HepG2 (cell line): Measurements from ENCODE around the gene PPP2R5C. TPM values are rescaled to one million over a fixed set of nuclear protein-coding genes. Genes with fewer than 3 reads are reported as not detected.

Source experiments
- ARID4A ChIP-seq: sonication (generic); formaldehyde crosslinking; IDR thresholded peaks from 2 replicates; pipeline ENCODE4 v1.5.0; 2020; ENCODE audit warnings: mild to moderate bottlenecking, missing genetic modification reagents, borderline replicate concordance
- ATF7 ChIP-seq, 2 experiments: fragments of 450-650 bp in 1 of 2; sonication (generic) in 1 of 2; formaldehyde crosslinking in 1 of 2; IDR thresholded peaks; 2 replicates each; pipeline versions ENCODE4 v1.4.0 to v1.6.1; 2016 to 2020; ENCODE audit warnings: antibody characterized with exemption in 1 of 2, mild to moderate bottlenecking in 1 of 2, missing genetic modification reagents in 1 of 2
- GATAD2A ChIP-seq: IDR thresholded peaks from 2 replicates; pipeline ENCODE4 v1.6.1; 2016
- GTF2F1 ChIP-seq: fragments of 150-350 bp; IDR thresholded peaks from 2 replicates; pipeline ENCODE4 v1.6.1; 2014; ENCODE audit warnings: low read length
- HOXA3 ChIP-seq: sonication (generic); formaldehyde crosslinking; IDR thresholded peaks from 2 replicates; pipeline ENCODE4 v1.5.0; 2020; ENCODE audit warnings: missing genetic modification reagents
- JUND ChIP-seq: sonication (generic); formaldehyde crosslinking; IDR thresholded peaks from 2 replicates; pipeline ENCODE4 v1.8.0; 2022; ENCODE audit warnings: mild to moderate bottlenecking, missing genetic modification reagents
- MEIS2 ChIP-seq: sonication (generic); formaldehyde crosslinking; IDR thresholded peaks from 2 replicates; pipeline ENCODE4 v1.9.0; 2021; ENCODE audit warnings: mild to moderate bottlenecking, missing genetic modification reagents
- MIER2 ChIP-seq: IDR thresholded peaks from 2 replicates; pipeline ENCODE4 v1.6.1; 2016; ENCODE audit warnings: missing biosample characterization, missing genetic modification reagents
- MYPOP ChIP-seq: sonication (generic); formaldehyde crosslinking; IDR thresholded peaks from 2 replicates; pipeline ENCODE4 v1.8.1; 2023; ENCODE audit warnings: mild to moderate bottlenecking, moderate library complexity, missing genetic modification reagents
- SMYD3 ChIP-seq: sonication (generic); formaldehyde crosslinking; IDR thresholded peaks from 2 replicates; pipeline ENCODE4 v1.8.1; 2023; ENCODE audit warnings: mild to moderate bottlenecking, missing genetic modification reagents
- SOX13 ChIP-seq, 3 experiments: fragments of 450-650 bp in 1 of 3; sonication (generic) in 1 of 3; formaldehyde crosslinking in 1 of 3; IDR thresholded peaks in 2 of 3; conservative IDR thresholded peaks in 1 of 3; 2 replicates each; pipeline versions ENCODE4 v1.5.0 to v1.6.1; 2016 to 2020; ENCODE audit warnings: antibody characterized with exemption in 1 of 3, mild to moderate bottlenecking in 1 of 3, missing compliant biosample characterization in 1 of 3, missing genetic modification reagents in 1 of 3, moderate library complexity in 1 of 3
- THAP7 ChIP-seq: sonication (generic); formaldehyde crosslinking; IDR thresholded peaks from 2 replicates; pipeline ENCODE4 v1.8.1; 2023; ENCODE audit warnings: mild to moderate bottlenecking, missing genetic modification reagents
- ZMYM3 ChIP-seq: sonication (generic); formaldehyde crosslinking; IDR thresholded peaks from 2 replicates; pipeline ENCODE4 v1.5.1; 2020; ENCODE audit warnings: mild to moderate bottlenecking, missing genetic modification reagents
- ZNF12 ChIP-seq: sonication (generic); formaldehyde crosslinking; IDR thresholded peaks from 2 replicates; pipeline ENCODE4 v1.5.0; 2020; ENCODE audit warnings: missing genetic modification reagents
- ZNF3 ChIP-seq: IDR thresholded peaks from 2 replicates; pipeline ENCODE4 v1.7.0; 2017; ENCODE audit warnings: inconsistent platforms
- ZNF441 ChIP-seq: sonication (generic); formaldehyde crosslinking; IDR thresholded peaks from 2 replicates; pipeline ENCODE4 v1.7.0; 2021; ENCODE audit warnings: missing genetic modification reagents, borderline replicate concordance
- ZNF749 ChIP-seq: sonication (generic); formaldehyde crosslinking; IDR thresholded peaks from 2 replicates; pipeline ENCODE4 v1.8.0; 2022; ENCODE audit warnings: mild to moderate bottlenecking, missing genetic modification reagents, moderate library complexity, borderline replicate concordance
- ZNF790 ChIP-seq: sonication (generic); formaldehyde crosslinking; IDR thresholded peaks from 2 replicates; pipeline ENCODE4 v1.8.0; 2022; ENCODE audit warnings: missing genetic modification reagents, mild to moderate bottlenecking, borderline replicate concordance
- polyA plus RNA-seq, 8 experiments: library from polyadenylated mRNA; depleted of rRNA in 3 of 8; stranded (reverse) in 7 of 8; unstranded in 1 of 8; fragments of >200 nt; fragmentation: Illumina TruSeq in 4 of 8; extraction: Trizol in 4 of 8; gene quantifications; 2 replicates each; pipeline versions ENCODE4 v1.2.1 to v1.2.3, GENCODE V29; 2011 to 2016; ENCODE audit warnings: low read depth in 4 of 8, missing spikeins in 1 of 8, mixed read lengths in 1 of 8; ENCODE audit not compliant: insufficient read depth in 1 of 8
- total RNA-seq, 5 experiments: library from RNA; depleted of rRNA; stranded (reverse); fragments of >200 nt; fragmentation: Illumina TruSeq; extraction: Trizol; gene quantifications; 2 replicates each; pipeline ENCODE4 v1.2.3, GENCODE V29; 2016; ENCODE audit warnings: low read depth in 1 of 5
- TF ChIP-seq, protein P1 (sequence below): sonication (generic); formaldehyde crosslinking; IDR thresholded peaks from 2 replicates; pipeline ENCODE4 v1.4.0; 2020; ENCODE audit warnings: missing genetic modification reagents, borderline replicate concordance

Gene PPP2R5C
- total and polyA plus RNA-seq, 2 of the 13 experiments (the other 11 are each of a cell fraction or from before 2014, with no cell fraction given), result 74.3 to 78.5 TPM

- no peak for TF ChIP-seq GATAD2A (CRISPR knock-in tag)
- 0 out of 2 replicates have a peak, but pooled peaks have one; percentile 14 for TF ChIP-seq MEIS2 (CRISPR knock-in tag)
- no peak for TF ChIP-seq GTF2F1
- 0 out of 2 replicates have a peak, but pooled peaks have one; percentile 2 for TF ChIP-seq THAP7
- TF ChIP-seq JUND (CRISPR knock-in tag), result no peak
- TF ChIP-seq ZNF749, result no peak
- no peak for TF ChIP-seq ZNF12 (CRISPR knock-in tag)
- TF ChIP-seq ZNF790 (CRISPR knock-in tag), result no peak
- TF ChIP-seq ATF7 (IDR thresholded peaks at IDR 0.05), result no peak
- TF ChIP-seq ATF7 (CRISPR knock-in tag; IDR thresholded peaks at IDR 0.05), result no peak
- no peak for TF ChIP-seq ZMYM3 (CRISPR knock-in tag)
- TF ChIP-seq, protein P1, sequence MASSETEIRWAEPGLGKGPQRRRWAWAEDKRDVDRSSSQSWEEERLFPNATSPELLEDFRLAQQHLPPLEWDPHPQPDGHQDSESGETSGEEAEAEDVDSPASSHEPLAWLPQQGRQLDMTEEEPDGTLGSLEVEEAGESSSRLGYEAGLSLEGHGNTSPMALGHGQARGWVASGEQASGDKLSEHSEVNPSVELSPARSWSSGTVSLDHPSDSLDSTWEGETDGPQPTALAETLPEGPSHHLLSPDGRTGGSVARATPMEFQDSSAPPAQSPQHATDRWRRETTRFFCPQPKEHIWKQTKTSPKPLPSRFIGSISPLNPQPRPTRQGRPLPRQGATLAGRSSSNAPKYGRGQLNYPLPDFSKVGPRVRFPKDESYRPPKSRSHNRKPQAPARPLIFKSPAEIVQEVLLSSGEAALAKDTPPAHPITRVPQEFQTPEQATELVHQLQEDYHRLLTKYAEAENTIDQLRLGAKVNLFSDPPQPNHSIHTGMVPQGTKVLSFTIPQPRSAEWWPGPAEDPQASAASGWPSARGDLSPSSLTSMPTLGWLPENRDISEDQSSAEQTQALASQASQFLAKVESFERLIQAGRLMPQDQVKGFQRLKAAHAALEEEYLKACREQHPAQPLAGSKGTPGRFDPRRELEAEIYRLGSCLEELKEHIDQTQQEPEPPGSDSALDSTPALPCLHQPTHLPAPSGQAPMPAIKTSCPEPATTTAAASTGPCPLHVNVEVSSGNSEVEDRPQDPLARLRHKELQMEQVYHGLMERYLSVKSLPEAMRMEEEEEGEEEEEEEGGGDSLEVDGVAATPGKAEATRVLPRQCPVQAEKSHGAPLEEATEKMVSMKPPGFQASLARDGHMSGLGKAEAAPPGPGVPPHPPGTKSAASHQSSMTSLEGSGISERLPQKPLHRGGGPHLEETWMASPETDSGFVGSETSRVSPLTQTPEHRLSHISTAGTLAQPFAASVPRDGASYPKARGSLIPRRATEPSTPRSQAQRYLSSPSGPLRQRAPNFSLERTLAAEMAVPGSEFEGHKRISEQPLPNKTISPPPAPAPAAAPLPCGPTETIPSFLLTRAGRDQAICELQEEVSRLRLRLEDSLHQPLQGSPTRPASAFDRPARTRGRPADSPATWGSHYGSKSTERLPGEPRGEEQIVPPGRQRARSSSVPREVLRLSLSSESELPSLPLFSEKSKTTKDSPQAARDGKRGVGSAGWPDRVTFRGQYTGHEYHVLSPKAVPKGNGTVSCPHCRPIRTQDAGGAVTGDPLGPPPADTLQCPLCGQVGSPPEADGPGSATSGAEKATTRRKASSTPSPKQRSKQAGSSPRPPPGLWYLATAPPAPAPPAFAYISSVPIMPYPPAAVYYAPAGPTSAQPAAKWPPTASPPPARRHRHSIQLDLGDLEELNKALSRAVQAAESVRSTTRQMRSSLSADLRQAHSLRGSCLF (CRISPR knock-in tag), result no peak
- no peak for TF ChIP-seq ZNF441
- TF ChIP-seq SMYD3 (CRISPR knock-in tag), result no peak
- peak; percentile 60; the same call in 1 of the 2 replicates for TF ChIP-seq HOXA3 (CRISPR knock-in tag)
- no peak for TF ChIP-seq MIER2 (CRISPR knock-in tag)
- no peak for TF ChIP-seq ARID4A (CRISPR knock-in tag)
- no peak for TF ChIP-seq ZNF3 (CRISPR knock-in tag)
- no peak for TF ChIP-seq SOX13 (IDR thresholded peaks at IDR 0.05)
- TF ChIP-seq SOX13 (CRISPR knock-in tag; conservative IDR thresholded peaks at IDR 0.05 in 1 of 2, IDR thresholded peaks at IDR 0.05 in 1 of 2), result 0 out of 4 replicates have a peak, but pooled peaks of 1 of the 2 experiments have one; percentile 5
- 0 out of 2 replicates have a peak, but pooled peaks have one; percentile 14 for TF ChIP-seq MYPOP (CRISPR knock-in tag)
Observed at GRCh38 chr14:101965181-101965544, 203.7 kb downstream of the PPP2R5C start (continued).
